SU-DHL-6 (cell line): ENCODE data around the gene SH3PXD2A.

Experiments used
- H2AFZ ChIP-seq: fragments of 200-600 bp; sonication (generic); 2 replicates; pipeline ENCODE4 v1.6.1; 2014; ENCODE audit warnings: low read depth, mild to moderate bottlenecking, moderate library complexity, mixed read lengths, antibody characterized with exemption, low read length; ENCODE audit not compliant: severe bottlenecking
- H3F3A ChIP-seq: fragments of 200-600 bp; shearing (Covaris generic); 2 replicates; pipeline ENCODE4 v1.6.0; 2016; ENCODE audit warnings: antibody characterized with exemption, mild to moderate bottlenecking; ENCODE audit not compliant: insufficient read depth
- H3K27ac ChIP-seq: fragments of 200-600 bp; sonication (generic); 2 replicates; pipeline ENCODE4 v1.5.1; 2016; ENCODE audit warnings: low read depth, mild to moderate bottlenecking, low read length, moderate library complexity, mixed read lengths
- H3K27me3 ChIP-seq: fragments of 200-600 bp; sonication (generic), shearing (Covaris generic); 2 replicates; pipeline ENCODE4 v1.6.0; 2014; ENCODE audit warnings: mild to moderate bottlenecking, low read length
- H3K36me3 ChIP-seq: fragments of 200-600 bp; sonication (generic); 2 replicates; pipeline ENCODE4 v1.6.1; 2014; ENCODE audit warnings: mild to moderate bottlenecking, low read length, mixed read lengths
- H3K4me2 ChIP-seq: fragments of 300-600, 200-600 bp; shearing (Covaris generic), sonication (generic); 2 replicates; pipeline ENCODE4 v1.6.0; 2014; ENCODE audit warnings: low read length, low read depth, mild to moderate bottlenecking; ENCODE audit not compliant: poor library complexity, severe bottlenecking
- H3K4me3 ChIP-seq: fragments of 200-600 bp; sonication (generic); 2 replicates; pipeline ENCODE4 v1.5.1; 2014; ENCODE audit warnings: antibody characterized with exemption, low read length, mild to moderate bottlenecking, mixed read lengths; ENCODE audit not compliant: insufficient read depth, poor library complexity, severe bottlenecking
- H3K79me2 ChIP-seq: fragments of 200-600 bp; sonication (generic); 2 replicates; pipeline ENCODE4 v1.6.1; 2014; ENCODE audit warnings: mild to moderate bottlenecking, low read length, moderate library complexity; ENCODE audit not compliant: insufficient read depth
- H3K9ac ChIP-seq: fragments of 200-600 bp; sonication (generic); 2 replicates; pipeline ENCODE4 v1.7.0; 2014; ENCODE audit warnings: mild to moderate bottlenecking, low read length
- H3K9me2 ChIP-seq: fragments of 200-600 bp; sonication (generic); replicated peaks from 2 replicates; pipeline ENCODE4 v1.6.1; 2014; ENCODE audit warnings: low read length; ENCODE audit not compliant: insufficient read depth
- H3K9me3 ChIP-seq: fragments of 200-600 bp; sonication (generic); 2 replicates; pipeline ENCODE4 v1.6.1; 2014; ENCODE audit warnings: low read length, mixed read lengths; ENCODE audit not compliant: insufficient read depth
- H4K20me1 ChIP-seq: fragments of 200-600 bp; sonication (generic); 2 replicates; pipeline ENCODE4 v1.6.1; 2014; ENCODE audit warnings: low read depth, mild to moderate bottlenecking, antibody characterized with exemption, low read length, moderate library complexity, mixed read lengths
- CTCF ChIP-seq: fragments of 200-600 bp; sonication (generic); IDR thresholded peaks from one replicate; pipeline ENCODE4 v1.5.1; 2017; ENCODE audit warnings: antibody characterized with exemption, mild to moderate bottlenecking, low read length, moderate library complexity; ENCODE audit not compliant: insufficient read depth, poor library complexity, severe bottlenecking
- EZH2phosphoT487 ChIP-seq: fragments of 200-600 bp; sonication (generic), shearing (Covaris generic); conservative IDR thresholded peaks from 2 replicates; pipeline ENCODE4 v1.6.1; 2018; ENCODE audit warnings: mild to moderate bottlenecking, antibody characterized with exemption, low read length, moderate library complexity, mixed read lengths

The SH3PXD2A gene

GRCh38 chr10:103832806-103833205 lies 22.6 kb downstream of the SH3PXD2A start:
- H3K27me3 ChIP-seq, result no peaks in the 10 kb centered on the region
- H3K9ac ChIP-seq, result no peak overlapping the region
- H3K36me3 ChIP-seq, result no peaks in the 10 kb centered on the region
- no peak for TF ChIP-seq EZH2phosphoT487
- TF ChIP-seq CTCF, result no peak
- peaks cover 5% of the 10 kb centered on the region; the same call in 1 of the 2 replicates for H3K9me3 ChIP-seq
- H3F3A ChIP-seq, result no peaks in the 10 kb centered on the region
- no peak overlapping the region for H3K4me3 ChIP-seq
- no peak overlapping the region for H3K4me2 ChIP-seq
- H3K27ac ChIP-seq, result no peak overlapping the region
- no peaks in the 10 kb centered on the region for H3K79me2 ChIP-seq
- H2AFZ ChIP-seq, result no peak overlapping the region
- H4K20me1 ChIP-seq, result no peaks in the 10 kb centered on the region
- no peaks in the 10 kb centered on the region for H3K9me2 ChIP-seq

- Histone ChIP-seq H3K79me2 (no peaks in the 10 kb centered on the region), H3K9me2 (no peaks in the 10 kb centered on the region), H4K20me1 (no peaks in the 10 kb centered on the region), H3K27ac (no peak overlapping the region), H3K36me3 (no peaks in the 10 kb centered on the region), H3K4me3 (no peak overlapping the region), H2AFZ (no peak overlapping the region), H3K9me3 (peaks cover 5% of the 10 kb centered on the region; the same call in 1 of the 2 replicates), H3F3A (no peaks in the 10 kb centered on the region), H3K9ac (no peak overlapping the region), H3K27me3 (no peaks in the 10 kb centered on the region), H3K4me2 (no peak overlapping the region)
- TF ChIP-seq CTCF (no peak), EZH2phosphoT487 (no peak)
These were observed 25.4 kb downstream of the SH3PXD2A start for GRCh38 chr10:103829838-103830465.

GRCh38 chr10:103829278-103829677 lies 26.1 kb downstream of the SH3PXD2A start:
- H3F3A ChIP-seq, result no peaks in the 10 kb centered on the region
- no peak overlapping the region for H2AFZ ChIP-seq
- H3K4me2 ChIP-seq, result no peak overlapping the region
- no peaks in the 10 kb centered on the region for H4K20me1 ChIP-seq
- no peak overlapping the region for H3K4me3 ChIP-seq
- H3K9me3 ChIP-seq, result peaks cover 5% of the 10 kb centered on the region; the same call in 1 of the 2 replicates
- no peaks in the 10 kb centered on the region for H3K9me2 ChIP-seq
- no peaks in the 10 kb centered on the region for H3K27me3 ChIP-seq
- TF ChIP-seq EZH2phosphoT487, result no peak
- TF ChIP-seq CTCF, result no peak
- H3K36me3 ChIP-seq, result no peaks in the 10 kb centered on the region
- no peak overlapping the region for H3K9ac ChIP-seq
- H3K79me2 ChIP-seq, result no peaks in the 10 kb centered on the region
- no peak overlapping the region for H3K27ac ChIP-seq
